NK-92 (cell line): ENCODE measurements around the gene RPS6KB2.

ENCODE experiments used
- DNase-seq: peaks from one replicate; lab custom pipeline; 2025; ENCODE audit not compliant: unreplicated experiment; lab: John Stamatoyannopoulos, UW

The RPS6KB2 gene

GRCh38 chr11:67441098-67441563 lies 12.8 kb downstream of the RPS6KB2 start:
- no peak for DNase-seq

- DNase-seq: no peak
Observed at GRCh38 chr11:67441731-67442351, 13.5 kb downstream of the RPS6KB2 start.

GRCh38 chr11:67442504-67443404 lies 14.5 kb downstream of the RPS6KB2 start:
- no peak for DNase-seq

- no peak for DNase-seq
Observed at GRCh38 chr11:67445515-67445914, 17.2 kb downstream of the RPS6KB2 start.

- DNase-seq: no peak
Observed at GRCh38 chr11:67448220-67448609, 19.9 kb downstream of the RPS6KB2 start.

- DNase-seq: no peak
Observed at GRCh38 chr11:67449116-67449844, 21.0 kb downstream of the RPS6KB2 start.

GRCh38 chr11:67450796-67451657 lies 22.7 kb downstream of the RPS6KB2 start:
- no peak for DNase-seq

- no peak for DNase-seq
Observed at GRCh38 chr11:67451658-67451976, 23.3 kb downstream of the RPS6KB2 start.

GRCh38 chr11:67452141-67452952 lies 24.1 kb downstream of the RPS6KB2 start, which contains the start of gene GPR152:
Gene GPR152, minus strand, starts transcription at chr11:67452729. Its CDS starts 5 bp downstream, at chr11:67452724.
- no peak for DNase-seq

- DNase-seq: no peak
Observed at GRCh38 chr11:67453816-67454732, 25.8 kb downstream of the RPS6KB2 start.

- no peak for DNase-seq
Observed at GRCh38 chr11:67455054-67455453, 26.8 kb downstream of the RPS6KB2 start, which contains the start of gene CABP4. Gene CABP4, plus strand, starts transcription at chr11:67455354. Its CDS starts 70 bp downstream, at chr11:67455424.

- DNase-seq: no peak
Observed at GRCh38 chr11:67456068-67456705, 27.9 kb downstream of the RPS6KB2 start.

GRCh38 chr11:67457453-67457852 lies 29.2 kb downstream of the RPS6KB2 start:
- DNase-seq: no peak

GRCh38 chr11:67458266-67458665 lies 30.0 kb downstream of the RPS6KB2 start:
- DNase-seq: no peak

- no peak for DNase-seq
Observed at GRCh38 chr11:67463186-67463585, 34.9 kb downstream of the RPS6KB2 start.

- DNase-seq: no peak
Observed at GRCh38 chr11:67463680-67464410, 35.6 kb downstream of the RPS6KB2 start.

- DNase-seq: peak; percentile 67
Observed at GRCh38 chr11:67464411-67465188, 36.3 kb downstream of the RPS6KB2 start.
